ENCODE data around the gene ARHGAP9.
"Not testable (repeated sequence)": the region's sequence is repeated elsewhere in the genome, so short reads cannot be mapped to it uniquely, and the experiment has no call there.

GRCh38 chr12:57513677-57514076 is 34.0 kb upstream of the ARHGAP9 start:
- not testable (repeated sequence) for TF ChIP-seq CTCF (IDR thresholded peaks at IDR 0.05; ENCODE audit: insufficient read depth, low read length); REST (IDR thresholded peaks at IDR 0.05; ENCODE audit: insufficient replicate concordance, low read depth)
